GM23248 (cell line): ENCODE data around the gene EGFLAM. TPM values are rescaled to one million over a fixed set of nuclear protein-coding genes. Genes with fewer than 3 reads are reported as not detected.
A peak's percentile ranks its signal among the peaks of the same experiment; 100 is the strongest.

ENCODE experiments used
- DNase-seq: peaks from one replicate; pipeline ENCODE4 v3.0.0-alpha.2; 2015
- H2AFZ ChIP-seq: fragments of 200-600 bp; sonication (generic); 2 replicates; pipeline ENCODE4 v1.6.1; 2016; ENCODE audit warnings: antibody characterized with exemption
- H3F3A ChIP-seq: fragments of 200-600 bp; sonication (generic); 2 replicates; pipeline ENCODE4 v1.6.1; 2016; ENCODE audit warnings: mild to moderate bottlenecking, antibody characterized with exemption, mixed run types; ENCODE audit not compliant: insufficient read depth
- H3K27ac ChIP-seq: fragments of 200-600 bp; sonication (generic); 2 replicates; pipeline ENCODE4 v1.5.1; 2016; ENCODE audit warnings: mild to moderate bottlenecking
- H3K27me3 ChIP-seq: fragments of 200-600 bp; sonication (generic); replicated peaks from 2 replicates; pipeline ENCODE4 v1.6.1; 2016; ENCODE audit warnings: mild to moderate bottlenecking; ENCODE audit not compliant: insufficient read depth
- H3K36me3 ChIP-seq: fragments of 200-600 bp; sonication (generic); 2 replicates; pipeline ENCODE4 v1.6.1; 2016; ENCODE audit warnings: low read depth, mild to moderate bottlenecking
- H3K4me1 ChIP-seq: fragments of 200-600 bp; sonication (generic); 2 replicates; pipeline ENCODE4 v1.6.1; 2016; ENCODE audit warnings: mild to moderate bottlenecking; ENCODE audit not compliant: insufficient read depth
- H3K4me2 ChIP-seq: fragments of 200-600 bp; sonication (generic); one replicate; pipeline ENCODE4 v1.6.1; 2016; ENCODE audit warnings: mild to moderate bottlenecking; ENCODE audit not compliant: unreplicated experiment
- H3K4me3 ChIP-seq: fragments of 200-600 bp; sonication (generic); 2 replicates; pipeline ENCODE4 v1.5.1; 2016; ENCODE audit warnings: mild to moderate bottlenecking
- H3K79me2 ChIP-seq: fragments of 200-600 bp; sonication (generic); 2 replicates; pipeline ENCODE4 v1.6.1; 2016; ENCODE audit warnings: mild to moderate bottlenecking; ENCODE audit not compliant: insufficient read depth
- H3K9ac ChIP-seq: fragments of 200-600 bp; sonication (generic); 2 replicates; pipeline ENCODE4 v1.6.1; 2016; ENCODE audit warnings: mild to moderate bottlenecking
- H3K9me2 ChIP-seq: fragments of 200-600 bp; sonication (generic); 2 replicates; pipeline ENCODE4 v1.6.1; 2016; ENCODE audit warnings: mixed run types, mild to moderate bottlenecking, moderate library complexity; ENCODE audit not compliant: insufficient read depth
- H3K9me3 ChIP-seq: fragments of 200-600 bp; sonication (generic); one replicate; pipeline ENCODE4 v1.6.1; 2017; ENCODE audit warnings: low read depth
- H4K20me1 ChIP-seq: fragments of 200-600 bp; sonication (generic); 2 replicates; pipeline ENCODE4 v1.6.0; 2016; ENCODE audit not compliant: insufficient read depth
- EZH2 ChIP-seq: fragments of 200-600 bp; sonication (generic); IDR thresholded peaks from 2 replicates; pipeline ENCODE4 v1.6.1; 2018; ENCODE audit warnings: antibody characterized with exemption, mild to moderate bottlenecking; ENCODE audit not compliant: insufficient read depth, poor library complexity, severe bottlenecking
- EZH2phosphoT487 ChIP-seq: fragments of 200-600 bp; sonication (generic); IDR thresholded peaks from 2 replicates; pipeline ENCODE4 v1.6.1; 2018; ENCODE audit warnings: antibody characterized with exemption, moderate library complexity, mild to moderate bottlenecking, low read depth; ENCODE audit not compliant: insufficient read depth
- WGBS, 2 experiments: methylation state at CpG; one replicate each; pipeline ENCODE4 v1.1.6; 2015 to 2017; ENCODE audit warnings: low lambda C conversion rate in 2 of 2, low coverage in 1 of 2; ENCODE audit errors: missing lambda C conversion rate in 2 of 2; 5-methylcytosine and 5-hydroxymethylcytosine counted together
- in situ Hi-C: fragments of 300-500 bp; cut with MboI; formaldehyde crosslinking; loops from 2 replicates; pipeline ENCODE4 v1.15.0; 2020
- polyA plus RNA-seq: library from polyadenylated mRNA; unstranded; fragments of >200 nt; fragmentation: Nextera tagmentation; extraction: Ambion mirVana; gene quantifications from 2 replicates; pipeline ENCODE4 v1.2.1, GENCODE V29; 2016
- total RNA-seq: library from RNA; depleted of rRNA; stranded (reverse); fragments of >200 nt; shearing (Covaris generic); gene quantifications from 2 replicates; pipeline ENCODE4 v1.2.3, GENCODE V29; 2014

Gene EGFLAM
- total and polyA plus RNA-seq, 2 experiments from 2014 or later = not detected

GRCh38 chr5:38259062-38259808 lies 876 bp downstream of the EGFLAM start:
- Histone ChIP-seq H3K4me2 (peak overlapping the region; percentile 67), H3K9ac (no peak overlapping the region), H3K27ac (no peak overlapping the region), H3K4me3 (peak overlapping the region; percentile 67), H2AFZ (peak overlapping the region; percentile 69), H4K20me1 (no peaks in the 10 kb centered on the region), H3K4me1 (no peaks in the 10 kb centered on the region), H3K9me3 (no peaks in the 10 kb centered on the region), H3K27me3 (peaks cover 82% of the 10 kb centered on the region), H3K79me2 (no peaks in the 10 kb centered on the region), H3K9me2 (no peaks in the 10 kb centered on the region), H3K36me3 (no peaks in the 10 kb centered on the region), H3F3A (no peaks in the 10 kb centered on the region)
- in situ Hi-C loops = no loop called here
- no peak for TF ChIP-seq EZH2phosphoT487
- TF ChIP-seq EZH2 = no peak
- DNase-seq = peak; percentile 13
- 4 to 7% methylated on average over 13 of the region's 13 CpGs for WGBS, 2 experiments

GRCh38 chr5:38259809-38260160 lies 1.4 kb downstream of the EGFLAM start:
- Histone ChIP-seq H4K20me1 (no peaks in the 10 kb centered on the region), H3K36me3 (no peaks in the 10 kb centered on the region), H3K4me1 (no peaks in the 10 kb centered on the region), H3K9me3 (no peaks in the 10 kb centered on the region), H3K27me3 (peaks cover 86% of the 10 kb centered on the region), H3K4me2 (no peak overlapping the region), H3K79me2 (no peaks in the 10 kb centered on the region), H2AFZ (no peak overlapping the region), H3K9me2 (no peaks in the 10 kb centered on the region), H3F3A (no peaks in the 10 kb centered on the region), H3K4me3 (no peak overlapping the region), H3K9ac (no peak overlapping the region), H3K27ac (no peak overlapping the region)
- WGBS, 2 experiments = 14 to 16% methylated on average over 6 of the region's 6 CpGs
- TF ChIP-seq EZH2phosphoT487 = no peak
- TF ChIP-seq EZH2 = peak; percentile 0
- in situ Hi-C loops = no loop called here
- no peak for DNase-seq

GRCh38 chr5:38263983-38264382 lies 5.6 kb downstream of the EGFLAM start:
- no peaks in the 10 kb centered on the region for H3K9me2 ChIP-seq
- H4K20me1 ChIP-seq = no peaks in the 10 kb centered on the region
- H3K9ac ChIP-seq = no peak overlapping the region
- no peak for DNase-seq
- WGBS, 2 experiments = 54 to 56% methylated on average over 6 of the region's 6 CpGs
- no peak overlapping the region for H3K27ac ChIP-seq
- peaks cover 55% of the 10 kb centered on the region for H3K27me3 ChIP-seq
- H3K4me3 ChIP-seq = no peak overlapping the region
- no peaks in the 10 kb centered on the region for H3K4me1 ChIP-seq
- no peaks in the 10 kb centered on the region for H3K36me3 ChIP-seq
- no peak overlapping the region for H3K4me2 ChIP-seq
- no peaks in the 10 kb centered on the region for H3K79me2 ChIP-seq
- TF ChIP-seq EZH2phosphoT487 (no peak), EZH2 (no peak)
- H2AFZ ChIP-seq = no peak overlapping the region
- no peaks in the 10 kb centered on the region for H3F3A ChIP-seq
- no peaks in the 10 kb centered on the region for H3K9me3 ChIP-seq
- in situ Hi-C loops = no loop called here

DNA sequence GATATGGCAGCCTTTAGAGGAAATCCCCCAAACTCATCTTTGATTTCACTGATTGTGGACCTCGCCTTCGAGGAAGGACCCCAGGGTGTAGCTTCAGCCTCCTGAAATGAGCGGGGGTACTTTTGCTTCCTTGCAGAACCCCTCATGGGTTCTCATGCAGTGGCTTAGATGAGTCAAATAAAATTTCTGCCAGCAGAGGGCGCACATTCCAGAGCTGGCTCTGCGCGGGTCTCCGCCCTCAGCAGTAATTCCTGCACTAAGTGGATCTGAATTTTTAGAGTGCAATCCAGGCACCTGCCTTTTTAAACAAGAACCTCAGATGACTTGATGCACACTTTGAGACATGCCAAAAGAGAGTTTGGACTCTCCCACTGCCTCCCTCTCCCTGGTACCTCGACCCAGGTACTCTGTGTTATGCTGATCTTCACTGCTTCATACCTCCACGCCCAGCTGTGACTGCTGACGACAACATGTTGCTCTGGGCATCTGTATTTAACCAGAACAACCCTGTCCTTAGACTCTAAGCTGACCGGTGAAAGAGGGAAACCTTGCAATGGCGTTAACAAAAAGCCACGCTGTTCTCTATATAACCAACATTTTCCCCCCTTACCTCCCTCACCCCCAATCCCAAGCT lies 7.3 kb downstream of the EGFLAM start:
- Histone ChIP-seq H4K20me1 (no peaks in the 10 kb centered on the region), H3K4me1 (no peaks in the 10 kb centered on the region), H3K4me3 (no peak overlapping the region), H3K27me3 (peaks cover 39% of the 10 kb centered on the region), H3K4me2 (no peak overlapping the region), H3K9ac (no peak overlapping the region), H3F3A (no peaks in the 10 kb centered on the region), H3K9me3 (no peaks in the 10 kb centered on the region), H3K79me2 (no peaks in the 10 kb centered on the region), H2AFZ (no peak overlapping the region), H3K9me2 (no peaks in the 10 kb centered on the region), H3K36me3 (no peaks in the 10 kb centered on the region), H3K27ac (no peak overlapping the region)
- in situ Hi-C loops = no loop called here
- DNase-seq = peak; percentile 63
- 42 to 43% methylated on average over 13 of the region's 13 CpGs for WGBS, 2 experiments
- no peak for TF ChIP-seq EZH2
- TF ChIP-seq EZH2phosphoT487 = no peak
